HG03558 (cell line): ENCODE data around the gene CAMTA1.

ENCODE experiments used
- ATAC-seq: cut with Tn5 transposase; IDR thresholded peaks from one replicate; pipeline ENCODE4 v1.9.1; 2021; ENCODE audit warnings: moderate number of reproducible peaks; ENCODE audit not compliant: unreplicated experiment; ENCODE audit errors: extremely low read depth

CAMTA1 gene

DNA sequence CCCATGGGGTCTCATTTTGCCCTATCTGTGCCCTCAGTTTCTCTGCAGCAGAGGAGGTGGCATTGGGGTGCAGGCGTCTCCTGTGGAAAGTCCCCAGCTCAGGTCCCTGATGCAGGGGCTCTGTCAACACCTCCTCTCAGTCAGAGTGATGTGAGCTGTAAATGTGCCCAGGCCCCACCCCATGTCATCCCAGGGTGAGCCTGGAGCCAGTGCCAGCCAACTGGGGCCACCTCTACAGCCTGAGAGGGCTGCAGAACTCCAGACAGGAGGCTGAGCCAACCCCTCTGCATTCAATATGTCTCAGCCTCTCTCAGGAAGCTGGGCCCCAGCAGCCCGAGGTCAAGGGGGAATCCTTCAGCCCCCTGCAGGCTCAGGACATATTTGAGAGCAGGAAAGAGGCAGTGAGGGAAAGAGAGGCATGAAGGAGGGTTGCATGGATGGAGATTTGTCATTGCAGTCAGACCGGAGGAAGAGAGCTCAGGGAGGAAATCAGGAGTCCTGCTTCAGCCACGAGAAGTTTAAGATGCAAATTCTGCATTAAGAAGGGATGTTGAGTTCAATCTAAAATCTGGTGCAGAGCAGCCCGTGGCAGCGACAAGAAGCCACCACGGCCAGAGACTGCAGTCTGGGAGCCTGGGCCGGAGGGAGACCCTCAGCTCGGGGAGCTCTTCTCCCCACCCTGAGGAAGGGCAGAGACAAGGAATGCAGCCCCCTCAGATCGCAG is 697.7 kb downstream of the CAMTA1 start:
- ATAC-seq, result no peak

DNA sequence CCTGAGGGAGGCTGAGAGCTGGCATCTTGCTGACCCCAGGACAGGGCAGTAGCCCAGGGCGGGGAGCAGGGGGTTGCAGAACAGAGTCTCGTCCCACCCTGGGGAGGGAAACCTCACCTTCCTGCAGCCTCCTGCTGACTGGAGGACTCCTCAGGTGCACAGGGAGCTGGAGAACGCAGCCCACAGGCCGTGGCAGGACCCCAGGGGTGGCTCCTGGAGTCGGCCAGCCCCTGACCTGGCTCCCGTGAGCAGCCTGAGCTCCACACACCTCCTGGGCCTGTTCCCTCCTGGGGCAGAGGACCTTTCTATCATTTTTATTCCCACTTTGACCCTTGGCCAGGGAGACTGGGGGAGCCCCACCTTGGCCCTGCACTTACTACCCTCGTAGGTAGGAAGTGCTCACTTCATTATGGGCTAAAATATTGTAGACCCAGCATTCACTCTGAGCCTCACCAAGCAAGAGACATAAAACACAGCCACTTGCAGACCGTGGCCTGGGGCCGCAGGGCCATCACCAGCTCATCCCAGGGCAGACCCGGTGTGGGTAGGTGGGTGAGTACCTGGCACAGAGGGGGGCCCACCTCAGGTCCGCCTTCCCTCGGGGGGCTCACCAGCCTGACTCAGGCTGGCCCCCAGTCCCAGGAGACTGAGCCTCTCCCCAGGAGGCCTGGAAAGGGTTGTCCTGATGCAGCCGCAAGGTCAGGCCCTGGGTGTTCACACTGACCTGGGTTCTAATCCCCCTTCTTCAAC is 698.6 kb downstream of the CAMTA1 start:
- ATAC-seq, result no peak

DNA sequence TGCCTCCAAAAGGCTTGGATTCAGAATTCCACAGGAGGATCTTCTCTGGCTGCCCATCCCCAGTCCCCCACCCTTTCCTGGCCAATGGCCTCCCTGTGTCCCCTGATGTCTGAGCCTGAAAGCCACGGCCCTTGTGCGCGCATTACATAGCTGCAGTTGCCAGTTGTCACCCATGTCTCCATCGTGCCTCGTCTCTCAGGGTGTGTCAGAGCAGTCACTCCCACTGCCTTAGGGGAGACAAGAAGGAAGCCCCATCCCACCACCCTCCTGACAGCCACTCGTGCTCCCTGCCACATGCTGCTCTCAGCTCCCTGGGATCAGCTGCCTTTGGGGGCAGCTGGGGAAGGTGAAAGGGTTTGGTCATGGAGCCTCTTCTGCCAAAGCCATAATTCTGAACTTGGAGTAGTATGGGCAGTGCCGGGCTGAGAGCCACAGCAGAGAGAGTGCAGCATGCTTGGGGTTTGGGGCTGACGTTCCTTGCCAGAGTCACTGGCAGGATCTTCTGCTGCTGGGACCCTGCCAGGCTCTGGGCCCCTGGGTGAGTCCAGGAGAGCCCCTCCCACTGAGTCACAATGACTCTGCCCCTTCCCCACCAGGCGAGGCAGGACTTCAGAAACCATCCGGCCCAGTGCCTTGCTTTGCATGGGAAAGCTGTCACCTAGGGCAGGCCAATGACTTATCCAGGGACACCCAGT is 700.0 kb downstream of the CAMTA1 start:
- no peak for ATAC-seq

DNA sequence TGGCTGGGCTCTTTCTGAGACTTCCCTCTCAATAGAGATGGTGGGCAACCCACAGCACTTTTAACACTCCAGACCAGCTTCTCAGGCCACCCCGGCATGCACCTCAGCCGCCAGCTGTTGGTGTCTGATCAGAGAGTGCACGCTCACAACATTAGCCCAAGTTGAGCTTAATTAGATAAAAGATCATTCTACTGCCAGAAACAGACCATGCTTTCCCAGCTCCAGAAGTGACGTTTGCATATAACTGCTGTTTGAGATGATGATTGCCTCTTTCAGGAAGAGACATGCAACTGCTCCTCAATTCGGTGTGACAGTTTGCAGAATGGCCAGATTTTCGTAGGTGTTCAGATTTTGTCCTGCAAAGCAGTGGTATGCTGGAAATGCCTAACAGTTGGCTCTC is 700.6 kb downstream of the CAMTA1 start:
- ATAC-seq, result no peak

DNA sequence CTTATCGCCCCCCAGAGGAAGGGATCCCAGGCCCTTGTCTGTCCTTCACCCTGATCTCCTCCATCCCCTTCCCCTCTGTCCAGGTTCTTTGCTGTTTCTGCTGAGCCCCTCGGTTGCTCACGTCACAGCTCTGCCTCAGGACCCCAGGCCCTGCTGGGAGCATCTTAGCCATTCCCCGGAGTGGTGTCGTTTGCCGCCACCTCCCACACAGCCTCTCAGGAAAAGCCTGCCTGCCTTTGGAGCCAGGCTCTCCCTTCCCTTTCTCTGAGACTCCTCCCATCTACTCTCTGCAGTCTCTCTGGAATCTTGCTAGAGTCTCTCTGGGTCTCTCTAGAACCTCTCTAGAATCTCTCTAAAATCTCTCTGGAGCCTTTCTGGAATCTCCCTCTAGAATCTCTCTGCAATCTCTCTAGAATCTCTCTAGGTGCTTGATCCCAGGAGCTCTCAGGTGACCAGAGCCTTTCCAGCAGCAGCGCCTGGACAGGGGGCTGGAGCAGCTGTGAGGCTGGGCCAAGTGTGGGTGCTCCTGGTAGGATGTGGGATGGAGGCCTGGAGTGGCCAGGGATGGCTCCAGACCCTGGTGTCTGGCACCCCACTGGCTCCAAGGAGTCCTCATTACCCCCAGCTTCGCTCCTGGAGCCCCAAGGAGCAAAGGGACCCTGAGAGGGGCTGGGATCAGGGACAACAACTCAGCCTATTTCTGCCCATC is 702.7 kb downstream of the CAMTA1 start:
- no peak for ATAC-seq

GRCh38 chr1:7488475-7488842 is 703.2 kb downstream of the CAMTA1 start:
- ATAC-seq, result no peak

DNA sequence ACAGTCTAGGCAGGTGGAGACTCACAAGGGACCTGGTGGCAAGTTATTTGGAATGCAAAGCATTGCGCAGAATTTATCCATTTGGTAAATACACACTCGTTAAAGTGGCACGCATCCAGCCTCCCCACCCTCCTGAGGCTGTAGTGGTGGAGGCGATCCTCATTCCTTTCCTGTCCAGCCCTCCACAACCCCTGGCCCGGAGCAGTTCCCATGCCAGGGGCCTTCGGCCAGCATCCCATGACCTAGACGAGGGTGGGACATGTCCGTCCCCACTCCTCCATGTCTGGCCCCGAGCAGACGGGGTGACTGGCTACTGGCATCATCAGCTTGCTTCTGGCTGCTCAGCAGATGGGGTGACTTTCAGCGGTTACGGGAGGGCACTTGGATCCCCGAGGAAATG is 704.3 kb downstream of the CAMTA1 start:
- no peak for ATAC-seq

- no peak for ATAC-seq
These were observed 705.3 kb downstream of the CAMTA1 start for GRCh38 chr1:7490576-7490975.

GRCh38 chr1:7491109-7491817 is 706.0 kb downstream of the CAMTA1 start:
- ATAC-seq, result no peak

DNA sequence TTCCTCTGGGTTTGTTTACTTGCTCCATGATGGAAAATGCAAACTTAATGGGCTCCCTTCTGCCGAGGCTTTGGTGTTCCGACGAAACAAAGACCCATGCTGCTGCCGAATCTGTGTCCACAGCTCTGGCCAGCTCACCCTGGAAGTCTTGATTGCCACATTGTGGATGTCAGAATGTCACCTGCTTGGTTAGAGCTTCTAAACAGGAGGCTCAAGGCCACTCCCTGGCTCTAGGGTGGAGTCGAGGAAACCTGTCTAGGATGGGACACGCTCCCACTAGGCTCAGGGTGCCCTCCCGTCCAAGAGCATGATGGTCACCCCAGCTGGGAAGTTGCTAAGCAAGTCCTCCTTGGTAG is 706.5 kb downstream of the CAMTA1 start:
- ATAC-seq, result no peak

DNA sequence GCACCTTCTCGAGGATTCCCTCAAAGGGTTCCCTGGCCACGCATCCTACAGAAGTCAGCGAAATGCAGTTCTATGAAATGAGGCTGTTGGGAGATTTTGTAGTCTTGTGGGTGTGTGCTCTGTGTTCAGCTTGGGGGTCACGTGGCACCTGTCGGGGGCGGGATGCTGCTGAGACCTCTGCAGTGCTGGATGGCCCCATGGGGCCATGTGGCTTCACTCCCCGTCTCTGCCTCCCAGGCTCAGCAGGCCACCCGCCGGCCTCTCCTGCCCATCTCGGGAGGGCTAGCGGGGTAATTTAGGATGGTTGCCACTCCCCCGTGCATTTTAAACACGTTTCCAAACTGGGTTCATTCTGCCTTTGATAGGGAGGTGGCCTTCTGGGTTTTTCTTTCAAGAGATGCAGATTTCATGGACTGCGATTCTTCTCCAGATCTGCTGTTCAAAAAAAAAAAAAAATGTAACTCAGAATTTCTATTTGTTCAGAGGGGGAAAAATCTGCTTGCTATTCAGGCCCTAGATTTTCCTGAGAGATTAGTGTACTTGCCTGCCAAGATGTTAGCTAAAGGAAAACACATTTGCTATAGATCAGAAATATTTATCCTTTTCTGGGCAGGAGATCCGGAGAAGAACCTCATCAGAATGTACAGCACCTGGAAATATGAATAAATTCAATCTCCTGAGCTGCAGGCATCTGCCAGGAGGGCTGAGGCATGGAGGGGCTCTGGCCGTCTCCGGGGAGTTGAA is 708.6 kb downstream of the CAMTA1 start:
- no peak for ATAC-seq

- no peak for ATAC-seq
These were observed 710.7 kb downstream of the CAMTA1 start for GRCh38 chr1:7495962-7496361.

GRCh38 chr1:7497107-7497637 is 711.9 kb downstream of the CAMTA1 start:
- ATAC-seq, result no peak

DNA sequence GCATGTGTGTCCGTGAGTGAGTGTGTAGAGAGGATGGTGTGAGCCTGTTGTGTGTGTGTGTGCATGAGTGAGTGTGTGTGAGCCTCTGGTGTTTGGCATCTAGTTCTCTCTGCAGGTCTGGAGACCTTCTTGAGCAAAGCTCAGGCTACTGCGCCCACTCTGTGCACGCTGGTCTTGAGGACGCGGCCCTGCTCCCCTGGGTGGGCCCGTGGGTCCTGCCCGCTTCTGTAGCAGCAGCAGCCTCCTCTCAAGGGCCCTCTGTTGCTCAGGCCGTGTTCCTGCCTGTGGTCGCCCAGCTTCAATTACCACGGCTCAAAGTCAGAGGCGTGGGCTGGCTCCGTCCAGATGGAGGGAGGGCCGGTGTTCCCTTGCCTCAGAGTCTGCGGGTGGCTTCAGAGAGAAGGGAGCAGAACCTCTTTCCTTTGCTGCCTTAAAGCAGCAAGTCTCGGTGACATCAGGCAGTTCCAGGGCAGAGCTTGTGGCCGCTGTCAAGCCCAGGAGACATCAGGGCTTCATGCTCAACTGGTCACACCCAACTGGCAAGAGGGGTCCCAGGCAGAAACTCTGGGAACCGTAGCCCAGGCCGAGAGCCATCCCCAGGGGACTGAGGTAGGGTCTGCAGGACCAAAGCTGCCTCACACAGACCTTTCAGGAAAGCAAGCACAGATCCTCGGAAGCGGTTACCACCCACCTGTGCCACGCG is 715.3 kb downstream of the CAMTA1 start:
- ATAC-seq, result no peak

DNA sequence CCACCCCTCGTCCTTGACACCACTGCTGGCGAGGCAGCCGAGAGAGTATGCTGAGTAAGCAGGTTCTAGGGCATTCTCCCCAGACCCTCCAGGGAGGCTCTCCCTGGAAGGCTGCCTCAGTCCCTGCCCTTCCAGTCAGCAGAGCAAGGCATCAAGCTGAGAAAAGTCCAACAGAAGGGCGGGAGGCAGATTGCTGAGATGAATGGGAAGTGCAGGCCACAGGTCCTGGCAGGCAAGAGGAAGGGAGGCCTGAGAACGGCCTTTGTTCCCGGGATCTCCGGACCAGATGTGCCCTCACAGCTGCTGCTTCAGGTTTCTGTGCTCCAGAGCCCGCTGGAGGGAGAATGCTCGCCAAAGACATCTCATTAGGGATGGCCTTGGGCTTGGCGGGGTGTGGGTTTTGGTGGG is 715.8 kb downstream of the CAMTA1 start:
- ATAC-seq, result no peak

- ATAC-seq, result no peak
These were observed 716.7 kb downstream of the CAMTA1 start for GRCh38 chr1:7501723-7502603.

- ATAC-seq, result no peak
These were observed 718.6 kb downstream of the CAMTA1 start for GRCh38 chr1:7503691-7504437.
